Measurements from ENCODE around the gene NOL6. TPM values are rescaled to one million over a fixed set of nuclear protein-coding genes. Genes with fewer than 3 reads are reported as not detected.

NOL6 gene
- total and polyA plus RNA-seq, 9 of the 15 experiments (the other 6 are each of a cell fraction or from before 2014, with no cell fraction given): 7.7 to 58.9 (median 27.0) TPM

DNA sequence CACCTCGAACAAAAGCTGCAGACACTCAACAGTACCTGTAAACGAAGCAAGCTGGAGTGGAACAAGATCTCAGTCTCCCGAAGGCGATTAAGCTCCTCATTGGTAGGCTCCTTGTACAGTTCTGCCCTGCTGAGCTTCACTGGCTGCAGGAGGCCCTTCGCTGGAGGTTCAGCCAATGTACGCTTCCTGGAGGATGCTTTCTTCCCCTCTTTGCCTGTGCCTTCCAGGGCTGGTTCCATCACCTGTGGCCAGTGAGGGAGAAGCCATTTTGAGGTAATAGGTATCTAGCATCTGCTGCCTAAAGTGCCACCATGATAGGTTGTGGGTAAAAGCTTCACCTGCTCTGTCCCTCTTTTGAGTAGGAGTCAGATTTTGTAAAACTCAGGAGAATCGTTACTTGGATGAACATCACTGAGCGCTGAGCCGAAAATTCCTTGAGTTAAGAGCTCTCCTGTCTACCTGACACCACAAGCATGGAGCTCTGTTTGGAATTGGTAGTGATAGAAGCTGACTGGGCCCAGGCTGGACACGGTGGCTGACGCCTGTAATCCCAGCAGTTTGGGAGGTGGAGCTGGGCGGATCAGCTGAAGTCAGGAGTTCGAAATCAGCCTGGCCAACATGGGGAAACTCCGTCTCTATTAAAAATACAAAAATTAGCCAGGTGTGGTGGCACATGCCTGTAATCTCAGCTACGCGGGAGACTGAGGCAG lies 1.4 kb downstream of the NOL6 start:
- Histone ChIP-seq H4K20me1 (replicated peaks; ENCODE audit: control insufficient read depth, insufficient read depth, low read length) (no peaks in the 10 kb centered on the region), H3K27me3 (ENCODE audit: control insufficient read depth in 2 of 2, insufficient read depth in 2 of 2, low read length in 2 of 2) (no peaks in the 10 kb centered on the region), H3K4me1 (replicated peaks in 1 of 2; ENCODE audit: control insufficient read depth in 2 of 2, insufficient read depth in 2 of 2, low read length in 2 of 2) (peaks cover 4 to 7% of the 10 kb centered on the region in 2 experiments; a peak in 3 of 5 replicates), H3K27ac (ENCODE audit: extremely low read depth, low read depth, low read length) (no peak overlapping the region; the same call in 2 of the 3 replicates), H3K9me3 (replicated peaks; ENCODE audit: control insufficient read depth, insufficient read depth, low read depth, low read length) (no peaks in the 10 kb centered on the region), H3K9ac (ENCODE audit: insufficient read depth in 1 of 2, low read depth in 2 of 2, low read length in 2 of 2) (peak overlapping the region; percentile 81 to 94), H3K4me2 (ENCODE audit: insufficient read depth, low read length) (peak overlapping the region; percentile 94), H3K4me3 (peak overlapping the region; percentile 97), H3K79me2 (ENCODE audit: control insufficient read depth, insufficient read depth, low read length) (peaks cover 31% of the 10 kb centered on the region), H2AFZ (ENCODE audit: low read depth, low read length) (no peak overlapping the region), H3K9me1 (ENCODE audit: control insufficient read depth, insufficient read depth, low read length) (no peaks in the 10 kb centered on the region), H3K36me3 (ENCODE audit: control insufficient read depth, insufficient read depth, low read length) (peaks cover 52% of the 10 kb centered on the region)
- no peak for DNase-seq (ENCODE audit: extremely low read depth in 1 of 4, low spot score in 3 of 4)
- TF ChIP-seq, protein P1, sequence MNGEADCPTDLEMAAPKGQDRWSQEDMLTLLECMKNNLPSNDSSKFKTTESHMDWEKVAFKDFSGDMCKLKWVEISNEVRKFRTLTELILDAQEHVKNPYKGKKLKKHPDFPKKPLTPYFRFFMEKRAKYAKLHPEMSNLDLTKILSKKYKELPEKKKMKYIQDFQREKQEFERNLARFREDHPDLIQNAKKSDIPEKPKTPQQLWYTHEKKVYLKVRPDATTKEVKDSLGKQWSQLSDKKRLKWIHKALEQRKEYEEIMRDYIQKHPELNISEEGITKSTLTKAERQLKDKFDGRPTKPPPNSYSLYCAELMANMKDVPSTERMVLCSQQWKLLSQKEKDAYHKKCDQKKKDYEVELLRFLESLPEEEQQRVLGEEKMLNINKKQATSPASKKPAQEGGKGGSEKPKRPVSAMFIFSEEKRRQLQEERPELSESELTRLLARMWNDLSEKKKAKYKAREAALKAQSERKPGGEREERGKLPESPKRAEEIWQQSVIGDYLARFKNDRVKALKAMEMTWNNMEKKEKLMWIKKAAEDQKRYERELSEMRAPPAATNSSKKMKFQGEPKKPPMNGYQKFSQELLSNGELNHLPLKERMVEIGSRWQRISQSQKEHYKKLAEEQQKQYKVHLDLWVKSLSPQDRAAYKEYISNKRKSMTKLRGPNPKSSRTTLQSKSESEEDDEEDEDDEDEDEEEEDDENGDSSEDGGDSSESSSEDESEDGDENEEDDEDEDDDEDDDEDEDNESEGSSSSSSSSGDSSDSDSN (IDR thresholded peaks at IDR 0.05; ENCODE audit: borderline replicate concordance in 1 of 2, low read depth in 2 of 2, low read length in 2 of 2): no peak
- no TSS peak for BruUV-seq (replicated peaks)
- FAIRE-seq: no peak
- no peak for ATAC-seq
- intact Hi-C loops (cut with micrococcal nuclease) (loop anchor here (10.0 kb wide), 1 partner anchor 252 kb away; no protein-coding TSS in a partner anchor), in situ Hi-C loops (cut with MboI) (no loop called here)
- 51% methylated on average over 15 of the region's 16 CpGs for WGBS (ENCODE audit: insufficient coverage, low coverage, missing lambda C conversion rate)
- POLR2A ChIA-PET: interaction anchor here (0.9 to 1.2 kb wide), 4 partner anchors 10 to 34 kb away, joined by 3 to 5 read pairs (median 3); no protein-coding TSS in a partner anchor
- CTCF ChIA-PET (ENCODE audit: low intra/inter-chr PET ratio): no interaction called here
